GM15510 (cell line): Measurements from ENCODE around the gene SLC35F3.

Source experiments
- POLR2A ChIP-seq: IDR thresholded peaks from 3 replicates; pipeline ENCODE4 v1.6.1; 2011; ENCODE audit warnings: borderline replicate concordance; ENCODE audit not compliant: insufficient read length; ENCODE audit errors: extremely low read depth

The SLC35F3 gene

GRCh38 chr1:234154320-234155251 is 250.1 kb downstream of the SLC35F3 start:
- no peak for TF ChIP-seq POLR2A

GRCh38 chr1:234162661-234163060 is 258.2 kb downstream of the SLC35F3 start:
- TF ChIP-seq POLR2A, result no peak

- no peak for TF ChIP-seq POLR2A
These were observed 258.9 kb downstream of the SLC35F3 start for GRCh38 chr1:234163267-234163919.

GRCh38 chr1:234164098-234164709 is 259.7 kb downstream of the SLC35F3 start:
- TF ChIP-seq POLR2A, result no peak

- TF ChIP-seq POLR2A, result no peak
These were observed 263.7 kb downstream of the SLC35F3 start for GRCh38 chr1:234168061-234168724.

- no peak for TF ChIP-seq POLR2A
These were observed 264.8 kb downstream of the SLC35F3 start for GRCh38 chr1:234169161-234169849.

- TF ChIP-seq POLR2A, result no peak
These were observed 265.6 kb downstream of the SLC35F3 start for GRCh38 chr1:234170067-234170466.

GRCh38 chr1:234170622-234171021 is 266.1 kb downstream of the SLC35F3 start:
- TF ChIP-seq POLR2A, result no peak

- no peak for TF ChIP-seq POLR2A
These were observed 269.5 kb downstream of the SLC35F3 start for GRCh38 chr1:234173968-234174367.

GRCh38 chr1:234175363-234175762 is 270.9 kb downstream of the SLC35F3 start:
- no peak for TF ChIP-seq POLR2A

GRCh38 chr1:234176000-234176399 is 271.5 kb downstream of the SLC35F3 start:
- TF ChIP-seq POLR2A, result no peak

- no peak for TF ChIP-seq POLR2A
These were observed 281.0 kb downstream of the SLC35F3 start for GRCh38 chr1:234185438-234185837.

GRCh38 chr1:234186037-234186688 is 281.7 kb downstream of the SLC35F3 start:
- no peak for TF ChIP-seq POLR2A

GRCh38 chr1:234188454-234188792 is 283.9 kb downstream of the SLC35F3 start:
- TF ChIP-seq POLR2A, result no peak
